Ovary (tissue), 3 donors: ENCODE data around the gene BIRC7.

Experiments
- CTCF ChIP-seq, 3 donors: fragments of 450-650 bp in 2 of 3; fragments of 200-600 bp in 1 of 3; IDR thresholded peaks; one replicate each; pipeline versions ENCODE4 v1.5.1 to v1.8.0; 2016 to 2022; ENCODE audit warnings: antibody characterized with exemption in 3 of 3, mild to moderate bottlenecking in 1 of 3
- EP300 ChIP-seq: sonication (generic); formaldehyde crosslinking; IDR thresholded peaks from one replicate; pipeline ENCODE4 v1.6.1; 2017; ENCODE audit warnings: antibody characterized with exemption
- POLR2A ChIP-seq: fragments of 450-650 bp; IDR thresholded peaks from one replicate; pipeline ENCODE4 v1.6.1; 2017; ENCODE audit warnings: antibody characterized with exemption, mild to moderate bottlenecking, moderate library complexity
- donor health status: DM: no; HTN: no; CAD: no.

GRCh38 chr20:63228806-63229205, 6.9 kb upstream of the BIRC7 start:
- TF ChIP-seq CTCF (IDR thresholded peaks at IDR 0.05), result no peak
- no peak for TF ChIP-seq POLR2A
- no peak for TF ChIP-seq EP300
